ENCODE data around the gene ENPP7.

- no peak for TF ChIP-seq CTCF (IDR thresholded peaks at IDR 0.05; ENCODE audit: low read depth, low read length)
- no peak for TF ChIP-seq EZH2phosphoT487 (IDR thresholded peaks at IDR 0.05; ENCODE audit: low read depth)
Measured at GRCh38 chr17:79791735-79792161, 61.0 kb downstream of the ENPP7 start.
